HG02759 (cell line): Measurements from ENCODE around the gene OSM.
"Not testable (repeated sequence)": the region's sequence is repeated elsewhere in the genome, so short reads cannot be mapped to it uniquely, and the experiment has no call there.

Experiments
- ATAC-seq: cut with Tn5 transposase; IDR thresholded peaks from one replicate; pipeline ENCODE4 v1.9.1; 2021; ENCODE audit warnings: mild to moderate bottlenecking, moderate library complexity; ENCODE audit not compliant: unreplicated experiment

OSM gene

DNA sequence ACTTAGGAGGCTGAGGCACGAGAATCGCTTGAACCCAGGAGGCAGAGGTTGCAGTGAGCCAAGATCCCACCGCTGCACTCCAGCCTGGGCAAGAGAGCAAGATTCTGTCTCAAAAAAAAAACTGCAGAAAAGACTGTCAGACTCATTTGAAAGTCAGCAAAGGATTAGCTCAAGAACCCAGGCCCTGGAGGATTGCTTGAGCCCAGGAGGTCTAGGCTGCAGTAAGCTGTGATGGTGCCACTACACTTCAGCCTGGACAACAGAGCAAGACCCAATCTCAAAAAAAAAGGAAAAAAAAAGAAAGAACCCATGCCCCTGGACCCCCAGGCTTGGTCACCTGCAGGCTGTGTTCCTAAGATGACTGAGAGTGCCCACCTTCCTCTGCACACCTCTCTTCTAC lies 36.3 kb downstream of the OSM start:
- ATAC-seq = no peak

- no peak for ATAC-seq
These were observed 37.9 kb downstream of the OSM start for GRCh38 chr22:30228509-30229359.

- no peak for ATAC-seq
These were observed 39.0 kb downstream of the OSM start for GRCh38 chr22:30227438-30228228.

GRCh38 chr22:30226192-30226832 lies 40.3 kb downstream of the OSM start:
- ATAC-seq = no peak

DNA sequence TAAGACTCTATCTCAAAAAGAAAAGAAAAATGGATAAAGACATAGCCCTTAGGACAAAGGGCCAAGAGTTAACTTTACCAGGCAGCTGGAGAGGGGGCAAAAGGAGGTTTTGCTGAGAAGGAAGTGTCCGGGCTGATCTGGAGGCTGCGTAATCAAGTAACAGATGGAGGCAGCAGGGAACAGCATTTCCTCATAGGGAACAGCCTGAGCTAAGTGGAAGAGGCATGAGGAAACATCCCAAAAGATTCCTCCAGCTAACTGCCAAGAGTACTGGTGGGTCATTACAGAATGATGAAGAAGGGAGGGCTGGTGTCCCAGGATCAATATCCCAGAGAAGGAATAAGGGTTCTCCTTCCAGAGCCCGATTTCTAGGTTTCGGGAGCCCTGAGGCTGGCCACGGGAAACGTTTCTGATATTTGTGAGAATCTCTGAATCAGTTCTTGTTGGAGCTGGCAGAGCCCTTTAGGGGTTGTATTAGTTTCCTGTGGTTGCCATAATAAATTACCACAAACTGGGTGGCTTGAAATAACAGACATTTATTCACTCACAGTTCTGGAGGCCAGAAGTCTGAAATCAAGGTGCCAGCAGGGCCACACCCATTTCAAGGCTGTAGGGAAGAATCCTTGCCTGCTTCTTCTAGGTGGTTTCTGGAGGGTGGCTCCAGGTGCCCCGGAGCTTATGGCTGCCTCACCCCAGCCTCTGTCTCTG lies 41.3 kb downstream of the OSM start:
- no peak for ATAC-seq

- ATAC-seq = no peak
These were observed 42.3 kb downstream of the OSM start for GRCh38 chr22:30224161-30224857.

GRCh38 chr22:30223303-30223702 lies 43.3 kb downstream of the OSM start:
- ATAC-seq = no peak

- ATAC-seq = no peak
These were observed 44.3 kb downstream of the OSM start for GRCh38 chr22:30222321-30222720.

GRCh38 chr22:30221121-30221992 lies 45.3 kb downstream of the OSM start:
- ATAC-seq = no peak

DNA sequence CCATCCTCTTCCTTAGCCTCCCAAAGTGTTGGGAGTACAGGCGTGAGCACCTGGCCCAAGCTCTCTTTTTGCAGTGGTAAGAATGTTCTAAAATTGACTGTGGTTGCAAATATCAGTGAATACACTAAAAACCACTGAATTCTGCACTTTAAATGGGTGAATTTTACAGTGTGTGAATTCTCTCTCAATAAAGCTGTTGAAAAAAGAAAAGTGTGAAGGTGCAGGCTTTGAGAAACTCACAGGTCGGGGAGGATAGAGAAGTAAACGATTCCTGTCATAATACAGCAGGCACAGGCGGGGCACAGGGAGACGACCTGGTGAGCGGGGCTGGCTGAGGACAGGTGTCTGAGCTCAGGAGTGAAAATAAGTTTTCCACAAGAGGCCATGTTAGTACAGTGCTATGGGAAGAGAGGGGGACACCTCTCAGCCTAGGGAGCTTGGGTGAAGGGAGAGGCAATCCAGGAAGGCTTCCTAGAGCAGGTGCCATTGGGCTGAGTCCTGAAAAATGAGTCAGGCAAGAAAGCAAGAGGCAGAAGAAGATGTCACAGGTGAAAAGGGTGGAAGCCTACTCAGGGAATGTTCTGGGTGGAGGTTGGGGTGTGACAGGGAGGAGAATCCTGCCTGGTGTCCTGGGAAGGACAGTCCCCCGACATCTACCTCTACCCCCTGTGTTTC lies 46.2 kb downstream of the OSM start:
- no peak for ATAC-seq

DNA sequence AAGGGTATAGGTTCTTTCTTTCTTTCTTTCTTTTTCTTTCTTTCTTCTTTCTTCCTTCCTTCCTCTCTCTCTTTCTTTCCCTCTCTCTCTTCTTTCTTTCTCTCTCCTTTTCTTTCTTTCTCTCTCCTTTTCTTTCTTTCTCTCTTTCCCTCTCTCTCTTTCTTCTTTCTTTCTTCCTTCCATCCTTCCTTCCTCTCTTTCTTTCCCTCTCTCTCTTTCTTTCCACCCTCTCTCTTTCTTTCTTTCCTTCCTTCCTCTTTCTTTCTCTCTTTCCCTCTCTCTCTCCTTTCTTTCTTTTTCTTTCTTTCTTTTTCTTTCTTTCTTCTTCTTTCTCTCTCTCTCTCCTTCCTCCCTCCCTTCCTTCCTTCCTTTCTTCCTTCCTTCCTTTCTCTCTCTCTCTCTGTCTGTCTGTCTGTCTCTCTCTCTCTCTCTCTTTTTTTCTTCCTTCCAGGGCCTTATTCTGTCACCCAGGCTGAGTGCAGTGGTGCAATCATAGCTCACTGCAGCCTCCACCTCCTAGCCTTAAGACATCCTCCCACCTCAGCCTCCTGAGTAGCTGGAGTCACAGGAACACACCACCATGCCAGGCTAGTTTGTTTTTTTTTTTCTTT lies 46.9 kb downstream of the OSM start:
- no peak for ATAC-seq

DNA sequence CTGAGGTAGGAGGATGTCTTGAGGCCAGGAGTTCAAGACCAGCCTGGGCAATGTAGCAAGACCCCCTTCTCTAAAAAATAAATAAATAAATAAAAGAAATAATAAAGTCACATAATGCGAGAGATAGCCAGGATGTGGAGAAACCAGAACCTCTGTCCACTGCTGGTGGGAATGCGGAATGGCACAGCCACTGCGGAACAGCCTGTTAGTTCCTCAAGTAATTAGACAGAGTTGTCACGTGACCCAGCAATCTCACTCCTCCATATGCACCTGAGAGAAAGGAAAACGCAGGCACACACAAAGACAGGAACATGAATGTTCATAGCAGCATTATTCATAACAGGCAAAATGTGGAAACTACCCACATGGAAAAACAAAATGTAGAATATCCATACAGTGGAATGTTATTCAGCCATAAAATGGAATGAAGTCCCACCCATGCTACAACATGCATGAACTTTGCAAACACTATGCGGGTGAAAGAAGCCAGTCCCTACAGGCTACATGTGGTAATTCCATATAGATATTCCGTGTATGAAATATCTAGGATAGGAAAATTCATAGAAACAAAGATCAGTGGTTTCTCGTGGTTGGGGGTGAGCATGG lies 47.5 kb downstream of the OSM start:
- ATAC-seq = no peak

DNA sequence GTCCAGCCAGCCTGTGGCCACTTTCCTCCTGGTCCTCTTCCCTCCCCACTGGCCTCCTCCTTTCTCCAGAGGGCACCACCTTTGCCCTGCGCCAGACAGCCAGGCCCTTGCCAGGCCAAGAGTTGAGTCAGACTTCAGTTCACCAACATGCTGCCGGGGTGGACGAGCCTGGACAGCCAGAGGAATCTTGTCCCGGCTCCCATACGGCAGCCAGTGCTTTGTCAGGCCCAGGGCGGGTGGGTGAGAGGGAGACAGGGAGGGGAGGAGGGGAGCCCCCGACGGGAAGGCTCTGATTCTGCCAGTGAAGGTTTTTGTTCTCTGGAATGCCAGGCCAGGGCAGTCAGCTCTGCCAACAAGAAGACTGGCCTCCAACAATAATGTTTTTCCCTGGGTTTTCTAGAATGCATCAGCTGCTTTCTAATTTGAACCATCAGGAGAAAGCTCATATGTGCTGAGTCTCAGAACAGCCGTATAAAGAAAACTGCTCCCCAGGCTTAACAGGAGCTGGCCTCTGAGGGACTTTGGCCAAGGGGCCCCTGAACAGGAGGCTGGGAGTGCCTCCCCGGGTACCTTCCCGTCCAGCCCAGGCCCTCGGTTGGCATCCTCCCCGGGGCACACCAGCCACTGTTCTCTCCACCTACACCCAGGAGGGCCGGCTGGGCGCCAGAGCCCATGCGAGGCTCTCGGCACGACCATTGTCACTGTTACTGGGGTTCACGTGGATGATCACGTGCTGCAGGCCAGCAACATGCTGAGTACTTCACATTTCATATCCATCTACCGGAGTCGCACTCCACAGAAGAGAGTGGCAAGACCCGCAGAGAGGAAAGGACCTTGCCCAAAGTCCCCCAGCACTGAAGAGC lies 48.7 kb downstream of the OSM start:
- no peak for ATAC-seq

- no peak for ATAC-seq
These were observed 49.9 kb downstream of the OSM start for GRCh38 chr22:30216710-30217109.

DNA sequence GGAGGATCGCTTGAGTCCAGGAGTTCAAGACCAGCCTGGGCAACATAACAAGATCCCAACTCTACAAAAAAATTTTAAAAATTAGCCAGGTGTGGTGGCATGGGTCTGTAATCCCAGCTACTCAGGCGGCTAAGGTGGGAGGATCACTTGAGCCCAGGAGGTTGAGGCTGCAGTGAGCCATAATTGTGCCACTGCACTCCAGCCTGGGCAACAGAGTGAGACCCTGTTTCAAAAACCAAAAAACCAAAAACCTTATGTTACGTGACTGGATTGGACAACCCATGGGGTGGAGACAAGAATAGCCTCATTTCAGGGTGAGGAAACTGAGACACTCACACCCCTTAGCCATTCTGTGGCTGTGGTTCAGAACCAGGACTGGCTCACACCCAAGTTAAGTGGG lies 50.4 kb downstream of the OSM start:
- not testable (repeated sequence) for ATAC-seq

GRCh38 chr22:30214703-30215407 lies 51.8 kb downstream of the OSM start:
- ATAC-seq = no peak
